HFFc6 (cell line): ENCODE data around the gene THRSP. TPM values are rescaled to one million over a fixed set of nuclear protein-coding genes. Genes with fewer than 3 reads are reported as not detected.
"Not testable (repeated sequence)": the region's sequence is repeated elsewhere in the genome, so short reads cannot be mapped to it uniquely, and the experiment has no call there.

Experiments
- DNase-seq: peaks from one replicate; pipeline ENCODE4 v3.0.0-alpha.2; 2018
- H3K27ac Mint-ChIP-seq: 2 replicates; pipeline ENCODE4 v1.8.0; 2020; ENCODE audit warnings: mild to moderate bottlenecking, mixed read lengths
- H3K27me3 Mint-ChIP-seq: 2 replicates; pipeline ENCODE4 v1.8.0; 2021; ENCODE audit warnings: mild to moderate bottlenecking, moderate library complexity, mixed read lengths; ENCODE audit not compliant: insufficient read depth
- H3K36me3 Mint-ChIP-seq: 2 replicates; pipeline ENCODE4 v1.8.0; 2021; ENCODE audit warnings: low read depth, mixed read lengths
- H3K4me1 Mint-ChIP-seq: 2 replicates; pipeline ENCODE4 v1.8.0; 2020; ENCODE audit warnings: low read depth, mixed read lengths
- H3K4me3 Mint-ChIP-seq: 2 replicates; pipeline ENCODE4 v1.8.0; 2020; ENCODE audit warnings: mild to moderate bottlenecking, moderate library complexity, mixed read lengths
- H3K9me3 Mint-ChIP-seq: 2 replicates; pipeline ENCODE4 v1.8.0; 2020; ENCODE audit warnings: mild to moderate bottlenecking, mixed read lengths
- total RNA-seq, 6 experiments: library from RNA; stranded (reverse); fragmentation: NEBNext Ultra II Directional; extraction: Animal tissue kit (Norgen Biotek cat#: 25700); gene quantifications; 2 replicates in 1 of 6; 3 replicates in 5 of 6; pipeline ENCODE4 v1.2.3, GENCODE V29; 2021
- TF ChIP-seq, protein P1 (sequence below): fragments of 200-600 bp; sonication (generic); IDR thresholded peaks from 2 replicates; pipeline ENCODE4 v1.5.0; 2021; ENCODE audit warnings: antibody characterized with exemption, mild to moderate bottlenecking

The THRSP gene
- total RNA-seq, 6 experiments from 2014 or later, result not detected

DNA sequence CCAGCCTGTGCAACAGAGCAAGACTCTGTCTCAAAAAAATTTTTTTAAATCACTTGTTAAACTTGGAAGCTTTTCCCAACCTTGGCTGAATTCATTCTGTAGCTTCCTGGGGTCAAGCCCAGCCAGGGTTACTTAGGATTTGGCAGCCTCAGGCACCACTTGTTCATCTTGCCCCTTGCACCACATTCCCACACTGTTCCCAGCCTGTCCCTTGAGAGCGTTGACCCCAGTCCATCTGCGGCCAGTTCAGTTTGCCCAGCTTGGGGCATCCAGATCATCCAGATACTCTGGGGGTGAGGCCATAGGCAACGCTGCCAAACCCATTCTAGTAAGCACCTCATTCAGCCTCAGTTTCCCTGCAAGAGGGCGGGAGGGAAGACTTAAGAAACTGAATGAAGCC, 8.7 kb upstream of the THRSP start:
- H3K27ac Mint-ChIP-seq, result no peak overlapping the region
- no peaks in the 10 kb centered on the region for H3K9me3 Mint-ChIP-seq
- H3K36me3 Mint-ChIP-seq, result no peaks in the 10 kb centered on the region
- H3K4me1 Mint-ChIP-seq, result peaks cover 13% of the 10 kb centered on the region
- no peak overlapping the region for H3K4me3 Mint-ChIP-seq
- TF ChIP-seq, protein P1, sequence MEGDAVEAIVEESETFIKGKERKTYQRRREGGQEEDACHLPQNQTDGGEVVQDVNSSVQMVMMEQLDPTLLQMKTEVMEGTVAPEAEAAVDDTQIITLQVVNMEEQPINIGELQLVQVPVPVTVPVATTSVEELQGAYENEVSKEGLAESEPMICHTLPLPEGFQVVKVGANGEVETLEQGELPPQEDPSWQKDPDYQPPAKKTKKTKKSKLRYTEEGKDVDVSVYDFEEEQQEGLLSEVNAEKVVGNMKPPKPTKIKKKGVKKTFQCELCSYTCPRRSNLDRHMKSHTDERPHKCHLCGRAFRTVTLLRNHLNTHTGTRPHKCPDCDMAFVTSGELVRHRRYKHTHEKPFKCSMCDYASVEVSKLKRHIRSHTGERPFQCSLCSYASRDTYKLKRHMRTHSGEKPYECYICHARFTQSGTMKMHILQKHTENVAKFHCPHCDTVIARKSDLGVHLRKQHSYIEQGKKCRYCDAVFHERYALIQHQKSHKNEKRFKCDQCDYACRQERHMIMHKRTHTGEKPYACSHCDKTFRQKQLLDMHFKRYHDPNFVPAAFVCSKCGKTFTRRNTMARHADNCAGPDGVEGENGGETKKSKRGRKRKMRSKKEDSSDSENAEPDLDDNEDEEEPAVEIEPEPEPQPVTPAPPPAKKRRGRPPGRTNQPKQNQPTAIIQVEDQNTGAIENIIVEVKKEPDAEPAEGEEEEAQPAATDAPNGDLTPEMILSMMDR, result no peak
- DNase-seq, result no peak
- H3K27me3 Mint-ChIP-seq, result no peaks in the 10 kb centered on the region; the same call in none of the 2 replicates

DNA sequence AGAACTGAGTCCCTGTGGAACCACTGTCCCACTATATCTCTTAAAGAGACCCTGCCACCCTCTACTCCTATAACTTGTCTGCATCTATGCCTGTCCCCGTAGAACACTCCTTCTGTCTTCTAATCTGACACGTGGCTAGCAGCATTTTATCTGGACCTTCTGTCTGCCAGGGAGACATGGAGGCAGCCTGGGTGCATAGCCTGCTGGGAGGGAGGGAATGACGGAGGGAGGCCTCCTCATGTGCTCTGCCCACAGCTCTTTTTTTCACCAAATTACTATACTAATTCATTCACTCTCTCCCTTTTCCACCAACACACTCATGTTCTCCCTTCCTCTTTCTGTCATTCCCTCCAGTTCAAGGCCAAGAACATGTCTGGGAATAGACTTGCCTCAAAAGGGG, 7.6 kb upstream of the THRSP start:
- no peak overlapping the region for H3K4me3 Mint-ChIP-seq
- DNase-seq, result no peak
- no peaks in the 10 kb centered on the region for H3K9me3 Mint-ChIP-seq
- TF ChIP-seq, protein P1, result no peak
- no peak overlapping the region for H3K27ac Mint-ChIP-seq
- no peaks in the 10 kb centered on the region for H3K36me3 Mint-ChIP-seq
- peaks cover 6% of the 10 kb centered on the region for H3K4me1 Mint-ChIP-seq
- no peaks in the 10 kb centered on the region; the same call in none of the 2 replicates for H3K27me3 Mint-ChIP-seq

DNA sequence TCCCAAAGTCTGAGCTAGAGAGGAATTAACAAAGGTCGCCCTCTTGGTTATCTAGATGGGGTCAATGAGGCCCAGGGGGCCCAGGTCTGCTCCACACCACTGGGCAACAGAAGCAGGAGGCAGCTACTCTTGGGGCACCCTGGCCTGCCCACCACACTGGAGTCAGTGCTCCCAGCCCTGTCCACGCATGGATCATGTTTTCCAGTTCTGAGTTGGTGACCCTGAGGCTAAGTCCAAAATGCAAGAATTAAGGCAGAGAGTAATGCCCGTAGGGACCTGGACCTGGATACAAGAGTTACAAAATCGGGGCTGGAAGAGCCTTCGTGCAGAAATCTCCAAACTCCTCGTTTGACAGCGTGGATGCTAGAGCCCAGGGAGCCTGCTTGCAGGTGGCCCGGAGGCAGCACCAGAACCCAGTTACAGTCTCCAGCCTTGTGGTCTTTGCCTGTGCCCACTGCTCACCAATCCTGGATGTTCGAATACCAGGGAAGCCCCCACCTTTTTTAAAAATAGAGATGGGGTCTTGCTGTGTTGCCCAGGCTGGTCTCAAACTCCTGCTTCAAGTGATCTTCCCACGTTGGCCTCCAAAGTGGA, 6.1 kb upstream of the THRSP start:
- DNase-seq, result no peak
- no peaks in the 10 kb centered on the region for H3K9me3 Mint-ChIP-seq
- H3K4me3 Mint-ChIP-seq, result no peak overlapping the region
- H3K4me1 Mint-ChIP-seq, result no peaks in the 10 kb centered on the region; the same call in 1 of the 2 replicates
- TF ChIP-seq, protein P1, result no peak
- H3K27me3 Mint-ChIP-seq, result no peaks in the 10 kb centered on the region; the same call in none of the 2 replicates
- no peaks in the 10 kb centered on the region for H3K36me3 Mint-ChIP-seq
- no peak overlapping the region for H3K27ac Mint-ChIP-seq

DNA sequence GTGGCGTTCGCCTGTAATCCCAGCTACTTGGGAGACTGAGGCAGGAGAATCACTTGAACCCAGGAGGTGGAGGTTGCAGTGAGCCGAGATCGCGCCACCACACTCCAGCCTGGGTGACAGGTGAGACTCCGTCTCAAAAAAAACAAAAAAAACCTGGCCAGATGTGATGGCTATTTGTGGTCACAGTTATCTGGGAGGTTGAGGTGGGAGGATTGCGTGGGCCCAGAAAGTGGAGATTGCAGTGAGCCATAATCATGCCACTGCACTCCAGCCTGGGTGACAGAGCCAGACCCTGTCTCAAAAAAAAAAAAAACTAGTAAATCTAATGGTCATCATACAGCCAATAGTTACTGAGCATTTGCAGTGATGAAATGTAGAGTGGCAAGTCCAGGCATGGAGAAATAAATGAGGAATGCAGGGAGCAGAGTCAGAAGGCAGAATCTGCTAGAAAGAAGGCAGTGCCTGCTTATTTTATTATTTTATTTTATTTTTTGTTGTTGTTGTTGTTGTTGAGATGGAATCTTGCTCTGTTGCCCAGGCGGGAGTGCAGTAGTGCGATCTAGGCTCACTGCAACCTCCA, 3.8 kb upstream of the THRSP start:
- DNase-seq, H3K4me3 Mint-ChIP-seq, H3K36me3 Mint-ChIP-seq, H3K27ac Mint-ChIP-seq, H3K9me3 Mint-ChIP-seq, H3K4me1 Mint-ChIP-seq, H3K27me3 Mint-ChIP-seq: not testable (repeated sequence)

DNA sequence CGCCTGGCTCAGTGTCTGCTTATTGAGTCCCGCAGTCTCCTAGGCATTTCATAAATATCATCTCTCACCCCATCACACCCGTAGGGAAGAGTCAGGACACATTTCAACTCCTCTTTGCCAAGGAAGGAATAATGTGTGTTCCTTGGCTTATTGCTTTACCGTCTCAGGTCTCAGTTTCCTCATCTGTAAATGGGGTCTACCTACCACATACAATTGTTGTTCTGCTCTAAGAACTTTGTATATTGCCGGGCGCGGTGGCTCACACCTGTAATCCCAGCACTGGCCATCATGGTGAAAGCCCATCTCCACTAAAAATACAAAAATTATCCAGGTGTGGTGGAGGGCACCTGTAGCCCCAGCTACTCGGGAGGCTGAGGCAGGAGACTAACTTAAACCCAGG, 3.1 kb upstream of the THRSP start:
- Mint-ChIP-seq H3K9me3 (no peaks in the 10 kb centered on the region), H3K36me3 (no peaks in the 10 kb centered on the region), H3K27me3 (no peaks in the 10 kb centered on the region; the same call in 1 of the 2 replicates), H3K4me1 (peaks cover 5% of the 10 kb centered on the region; the same call in 1 of the 2 replicates), H3K4me3 (no peak overlapping the region), H3K27ac (no peak overlapping the region)
- DNase-seq, result no peak
- TF ChIP-seq, protein P1, result no peak

DNA sequence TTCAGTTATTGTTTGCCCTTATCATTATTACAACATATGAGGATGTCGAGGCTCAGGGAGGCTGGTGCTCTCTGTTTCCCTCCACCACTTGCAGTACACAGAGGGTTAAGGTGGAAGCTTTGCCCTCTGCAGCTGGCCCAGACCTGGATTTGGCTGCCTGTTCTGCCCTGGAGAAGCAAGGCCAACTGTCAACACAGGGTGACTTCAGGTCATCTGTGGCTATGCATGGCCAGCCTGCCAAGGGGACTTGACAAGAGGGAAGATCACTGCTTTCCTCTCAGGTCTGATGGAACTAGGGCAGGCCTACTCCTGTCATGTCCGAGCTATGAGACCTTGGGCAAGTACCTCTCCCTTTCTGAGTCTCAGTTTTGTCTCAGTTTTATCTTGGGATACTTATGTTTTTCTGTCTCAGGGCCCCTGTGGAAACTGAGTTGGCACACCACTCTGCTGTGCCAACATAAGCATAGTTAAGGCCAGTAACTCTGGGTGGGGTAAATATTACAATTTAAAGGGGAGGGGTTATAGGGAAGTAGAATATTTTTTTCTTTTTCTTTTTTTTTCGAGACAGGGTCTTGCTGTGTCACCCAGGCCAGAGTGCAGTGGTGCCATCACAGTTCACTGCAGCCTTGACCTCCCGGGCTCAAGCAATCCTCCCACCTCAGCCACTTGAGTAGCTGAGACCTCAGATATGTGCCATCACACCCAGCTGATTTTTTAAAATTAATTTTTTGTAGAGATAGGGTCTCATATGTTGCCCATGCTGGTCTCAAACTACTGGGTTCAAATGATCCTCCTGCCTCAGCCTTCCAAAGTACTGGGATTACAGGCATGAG, 2.4 kb upstream of the THRSP start:
- no peak for DNase-seq
- Mint-ChIP-seq H3K27ac (no peak overlapping the region), H3K27me3 (no peaks in the 10 kb centered on the region; the same call in 1 of the 2 replicates), H3K9me3 (no peaks in the 10 kb centered on the region), H3K4me1 (peaks cover 10% of the 10 kb centered on the region; the same call in 1 of the 2 replicates), H3K36me3 (no peaks in the 10 kb centered on the region), H3K4me3 (no peak overlapping the region)
- TF ChIP-seq, protein P1, result no peak
